Uterus (tissue), 4 donors: ENCODE results near the gene ONECUT3. TPM values are rescaled to one million over a fixed set of nuclear protein-coding genes. Genes with fewer than 3 reads are reported as not detected.

Experiments
- DNase-seq, 2 donors: peaks; one replicate each; pipeline ENCODE4 v3.0.0-alpha.2; 2019 to 2020
- H3K27ac ChIP-seq, 2 donors: fragments of 200-600 bp; sonication (generic); 1 replicate in 1 of 2; 2 replicates in 1 of 2; pipeline ENCODE4 v1.5.1; 2016 to 2018
- H3K27me3 ChIP-seq, 2 donors: fragments of 200-600 bp; sonication (generic); one replicate each; pipeline ENCODE4 v1.5.1; 2018 to 2019; ENCODE audit warnings: control low read depth in 1 of 2
- H3K36me3 ChIP-seq, 2 donors: fragments of 200-600 bp; sonication (generic); one replicate each; pipeline ENCODE4 v1.5.1; 2019; ENCODE audit warnings: control low read depth in 1 of 2
- H3K4me1 ChIP-seq, 2 donors: fragments of 200-600 bp; sonication (generic); one replicate each; pipeline ENCODE4 v1.5.1; 2018 to 2019; ENCODE audit warnings: control low read depth in 1 of 2
- H3K4me3 ChIP-seq, 2 donors: fragments of 200-600 bp; sonication (generic); 1 replicate in 1 of 2; 2 replicates in 1 of 2; pipeline ENCODE4 v1.5.1; 2018 to 2019; ENCODE audit warnings: mild to moderate bottlenecking in 1 of 2
- H3K9me3 ChIP-seq, 2 donors: fragments of 200-600 bp; sonication (generic); one replicate each; pipeline ENCODE4 v1.5.1; 2019; ENCODE audit warnings: control low read depth in 1 of 2
- POLR2A ChIP-seq, 2 donors: fragments of 450-650 bp; IDR thresholded peaks; one replicate each; pipeline ENCODE4 v1.6.1; 2016; ENCODE audit warnings: antibody characterized with exemption in 2 of 2, mild to moderate bottlenecking in 1 of 2, moderate library complexity in 1 of 2
- intact Hi-C: fragments of 100-400 bp; cut with DNase I; formaldehyde crosslinking; loops from one replicate; pipeline ENCODE4 v1.15.1; 2023; ENCODE audit warnings: low total_unique reads
- total RNA-seq, 4 donors: library from RNA; depleted of rRNA in 3 of 4; stranded (reverse); fragments of >200 nt in 3 of 4; gene quantifications; one replicate each; pipeline versions ENCODE4 v1.1.0 to v1.2.4, GENCODE V29; 2014 to 2023
- TF ChIP-seq, protein P1 (sequence below), 4 experiments: fragments of 200-600 bp in 2 of 4; fragments of 450-650 bp in 2 of 4; sonication (generic) in 2 of 4; IDR thresholded peaks; one replicate each; pipeline ENCODE4 v1.5.1; 2016 to 2019; ENCODE audit warnings: antibody characterized with exemption in 4 of 4, mild to moderate bottlenecking in 2 of 4, moderate library complexity in 1 of 4
- donor health status: DM: yes; HTN: yes; CAD: no.

ONECUT3 gene
- total RNA-seq, 4 donors from 2014 or later: not detected

DNA sequence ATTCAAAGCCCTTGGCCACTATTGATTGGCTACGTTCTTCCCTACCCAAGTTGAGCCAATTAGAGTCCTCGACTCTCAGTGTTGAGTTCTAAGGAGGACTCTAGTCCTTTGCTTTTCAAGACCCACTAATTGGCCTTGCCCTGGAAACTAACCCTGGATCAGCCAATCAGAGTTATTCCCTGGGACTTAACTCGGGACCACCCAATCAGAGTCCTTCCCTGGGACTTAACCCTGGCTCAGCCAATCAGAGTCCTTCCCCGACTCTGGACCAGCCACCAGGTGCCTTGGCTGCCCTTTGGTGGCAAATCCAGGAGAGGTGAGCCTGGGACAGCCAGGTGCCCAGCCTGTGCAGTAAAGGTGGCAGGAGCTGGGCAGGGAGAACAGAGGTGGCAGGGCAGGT is 30.0 kb downstream of the ONECUT3 start:
- peaks cover 0 to 18% of the 10 kb centered on the region in 2 donors for H3K27me3 ChIP-seq

DNA sequence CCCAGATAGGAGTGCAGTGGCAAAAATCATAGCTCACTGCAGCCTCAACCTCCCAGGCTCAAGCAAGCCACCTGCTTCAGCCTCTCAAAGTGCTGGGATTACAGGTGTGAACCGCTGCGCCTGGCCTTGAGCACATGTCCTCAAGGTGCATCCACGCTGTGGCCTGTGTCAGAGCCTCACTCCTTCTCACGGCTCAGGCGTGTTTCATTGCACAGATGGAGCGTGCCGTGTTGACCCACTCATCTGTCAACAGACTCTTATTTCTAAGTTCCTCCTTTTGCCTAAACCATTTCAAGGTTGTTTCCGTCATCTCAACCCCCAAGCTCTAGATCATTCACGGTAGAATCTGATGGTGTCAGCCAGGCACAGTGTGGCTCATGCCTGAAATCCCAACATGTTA is 30.6 kb downstream of the ONECUT3 start:
- TF ChIP-seq, protein P1, sequence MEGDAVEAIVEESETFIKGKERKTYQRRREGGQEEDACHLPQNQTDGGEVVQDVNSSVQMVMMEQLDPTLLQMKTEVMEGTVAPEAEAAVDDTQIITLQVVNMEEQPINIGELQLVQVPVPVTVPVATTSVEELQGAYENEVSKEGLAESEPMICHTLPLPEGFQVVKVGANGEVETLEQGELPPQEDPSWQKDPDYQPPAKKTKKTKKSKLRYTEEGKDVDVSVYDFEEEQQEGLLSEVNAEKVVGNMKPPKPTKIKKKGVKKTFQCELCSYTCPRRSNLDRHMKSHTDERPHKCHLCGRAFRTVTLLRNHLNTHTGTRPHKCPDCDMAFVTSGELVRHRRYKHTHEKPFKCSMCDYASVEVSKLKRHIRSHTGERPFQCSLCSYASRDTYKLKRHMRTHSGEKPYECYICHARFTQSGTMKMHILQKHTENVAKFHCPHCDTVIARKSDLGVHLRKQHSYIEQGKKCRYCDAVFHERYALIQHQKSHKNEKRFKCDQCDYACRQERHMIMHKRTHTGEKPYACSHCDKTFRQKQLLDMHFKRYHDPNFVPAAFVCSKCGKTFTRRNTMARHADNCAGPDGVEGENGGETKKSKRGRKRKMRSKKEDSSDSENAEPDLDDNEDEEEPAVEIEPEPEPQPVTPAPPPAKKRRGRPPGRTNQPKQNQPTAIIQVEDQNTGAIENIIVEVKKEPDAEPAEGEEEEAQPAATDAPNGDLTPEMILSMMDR (IDR thresholded peaks at IDR 0.05): no peak
- no peak for TF ChIP-seq POLR2A (IDR thresholded peaks at IDR 0.05)
- intact Hi-C loops: no loop called here
- Histone ChIP-seq H3K9me3 (peaks cover 0 to 20% of the 10 kb centered on the region in 2 donors), H3K27me3 (peaks cover 0 to 21% of the 10 kb centered on the region in 2 donors), H3K4me3 (no peak overlapping the region), H3K4me1 (no peaks in the 10 kb centered on the region), H3K36me3 (no peaks in the 10 kb centered on the region), H3K27ac (no peak overlapping the region)
- DNase-seq: no peak

More for the DNA sequence above, 30.0 kb downstream of the ONECUT3 start:
- no peak for DNase-seq
- intact Hi-C loops: no loop called here
- Histone ChIP-seq H3K9me3 (peaks cover 0 to 20% of the 10 kb centered on the region in 2 donors), H3K36me3 (no peaks in the 10 kb centered on the region), H3K4me1 (no peaks in the 10 kb centered on the region), H3K27ac (no peak overlapping the region), H3K4me3 (no peak overlapping the region)
- TF ChIP-seq, protein P1 (IDR thresholded peaks at IDR 0.05): no peak
- TF ChIP-seq POLR2A (IDR thresholded peaks at IDR 0.05): no peak

DNA sequence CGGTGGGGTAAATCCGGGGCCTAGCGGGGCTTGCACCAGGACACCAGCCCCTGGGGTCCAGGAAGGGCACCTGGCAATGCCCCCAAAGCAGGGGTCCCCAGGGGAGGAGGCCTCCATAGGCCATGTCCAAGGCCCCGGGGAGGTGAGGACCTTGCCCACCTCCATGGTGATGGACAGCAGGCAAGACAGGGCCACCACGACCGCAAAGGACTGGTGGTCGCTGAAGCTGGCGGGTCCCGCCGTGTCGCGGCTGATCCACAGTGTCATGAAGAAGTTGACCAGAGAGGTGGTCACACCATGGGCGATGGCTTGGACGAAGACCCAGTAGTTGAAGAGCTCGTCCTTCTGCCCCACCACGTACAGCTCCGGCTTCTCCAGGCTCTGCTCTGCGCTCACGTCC is 32.0 kb downstream of the ONECUT3 start:
- intact Hi-C loops: no loop called here
- H3K27me3 ChIP-seq: peaks cover 0 to 6% of the 10 kb centered on the region in 2 donors
- no peaks in the 10 kb centered on the region for H3K4me1 ChIP-seq
- no peak overlapping the region for H3K4me3 ChIP-seq
- H3K27ac ChIP-seq: no peak overlapping the region
- TF ChIP-seq POLR2A (IDR thresholded peaks at IDR 0.05): no peak
- TF ChIP-seq, protein P1 (IDR thresholded peaks at IDR 0.05): no peak
- H3K9me3 ChIP-seq: peaks cover 0 to 20% of the 10 kb centered on the region in 2 donors
- no peak for DNase-seq
- no peaks in the 10 kb centered on the region for H3K36me3 ChIP-seq

DNA sequence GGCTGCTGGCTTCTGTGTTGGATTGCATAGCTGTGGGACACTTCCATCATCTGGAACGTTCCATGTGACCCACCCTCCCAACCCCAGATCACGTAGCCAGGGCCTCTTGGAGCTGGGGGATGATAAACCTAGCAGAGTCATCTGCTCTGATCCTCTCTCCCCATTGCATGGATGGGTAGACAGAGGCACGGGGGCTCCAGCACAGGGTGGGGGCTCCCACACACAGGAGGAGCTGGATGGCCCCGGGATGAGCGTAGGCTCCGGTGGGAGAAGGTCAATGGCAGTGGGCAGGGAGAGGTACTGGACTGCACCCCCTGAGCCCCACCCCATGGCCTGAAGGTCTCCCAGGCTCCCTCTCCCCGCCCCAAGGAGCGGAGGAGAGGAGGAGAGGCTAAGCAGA is 33.4 kb downstream of the ONECUT3 start:
- Histone ChIP-seq H3K27ac (no peak overlapping the region), H3K27me3 (peaks cover 0 to 4% of the 10 kb centered on the region in 2 donors), H3K4me3 (no peak overlapping the region), H3K4me1 (no peaks in the 10 kb centered on the region), H3K36me3 (no peaks in the 10 kb centered on the region), H3K9me3 (peaks cover 0 to 16% of the 10 kb centered on the region in 2 donors)
- intact Hi-C loops: no loop called here
- TF ChIP-seq, protein P1 (IDR thresholded peaks at IDR 0.05): no peak
- TF ChIP-seq POLR2A (IDR thresholded peaks at IDR 0.05): no peak
- DNase-seq: no peak

DNA sequence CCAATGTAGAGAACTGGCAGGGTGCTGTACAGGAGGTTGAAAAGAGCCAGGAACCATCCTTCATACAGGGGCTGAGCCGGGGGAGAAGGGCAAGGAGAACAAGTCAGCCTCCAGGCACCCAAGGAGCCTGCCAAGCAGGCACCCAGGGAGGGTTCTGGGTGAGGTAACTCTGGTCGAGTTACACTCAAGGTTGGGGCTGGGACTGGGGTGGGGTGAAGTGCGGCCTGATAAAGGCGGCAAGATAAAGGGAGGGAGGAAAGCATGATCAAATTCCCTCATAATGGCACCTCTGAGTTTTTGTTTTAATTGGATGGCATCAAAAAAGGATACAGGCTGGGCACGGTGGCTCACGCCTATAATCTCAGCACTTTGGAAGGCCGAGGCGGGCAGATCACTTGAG is 33.8 kb downstream of the ONECUT3 start:
- no peaks in the 10 kb centered on the region for H3K4me1 ChIP-seq
- H3K27me3 ChIP-seq: peaks cover 0 to 4% of the 10 kb centered on the region in 2 donors
- H3K27ac ChIP-seq: no peak overlapping the region
- H3K36me3 ChIP-seq: no peaks in the 10 kb centered on the region
- TF ChIP-seq, protein P1 (IDR thresholded peaks at IDR 0.05): no peak
- no peak for TF ChIP-seq POLR2A (IDR thresholded peaks at IDR 0.05)
- intact Hi-C loops: no loop called here
- DNase-seq: no peak
- peaks cover 0 to 12% of the 10 kb centered on the region in 2 donors for H3K9me3 ChIP-seq
- H3K4me3 ChIP-seq: no peak overlapping the region
